GM18861 (cell line): Measurements from ENCODE around the gene MBNL2.

Experiments used
- ATAC-seq: cut with Tn5 transposase; IDR thresholded peaks from one replicate; pipeline ENCODE4 v1.9.1; 2021; ENCODE audit not compliant: unreplicated experiment

The MBNL2 gene

GRCh38 chr13:97221989-97222700, at the start of gene MBNL2:
Gene MBNL2, plus strand, starts transcription at chr13:97222333. Its CDS starts 53,903 bp downstream, at chr13:97276236.
- ATAC-seq = peak; percentile 89

GRCh38 chr13:97174638-97175037, 47.5 kb upstream of the MBNL2 start:
- no peak for ATAC-seq

- no peak for ATAC-seq
These were observed 47.1 kb upstream of the MBNL2 start for GRCh38 chr13:97175041-97175440.

- ATAC-seq = no peak
These were observed 42.6 kb upstream of the MBNL2 start for GRCh38 chr13:97179501-97179900.

GRCh38 chr13:97182111-97182890, 39.8 kb upstream of the MBNL2 start:
- ATAC-seq = no peak

- ATAC-seq = no peak
These were observed 36.8 kb upstream of the MBNL2 start for GRCh38 chr13:97185291-97185690.

GRCh38 chr13:97185751-97186150, 36.4 kb upstream of the MBNL2 start:
- no peak for ATAC-seq

GRCh38 chr13:97188207-97188606, 33.9 kb upstream of the MBNL2 start:
- ATAC-seq = no peak

- no peak for ATAC-seq
These were observed 32.2 kb upstream of the MBNL2 start for GRCh38 chr13:97189928-97190327.

GRCh38 chr13:97191142-97191541, 31.0 kb upstream of the MBNL2 start:
- ATAC-seq = no peak

GRCh38 chr13:97191615-97192014, 30.5 kb upstream of the MBNL2 start:
- ATAC-seq = no peak

GRCh38 chr13:97192166-97192565, 30.0 kb upstream of the MBNL2 start:
- no peak for ATAC-seq

GRCh38 chr13:97193577-97193976, 28.6 kb upstream of the MBNL2 start:
- ATAC-seq = no peak

GRCh38 chr13:97194479-97194878, 27.7 kb upstream of the MBNL2 start:
- no peak for ATAC-seq

GRCh38 chr13:97196340-97196739, 25.8 kb upstream of the MBNL2 start:
- ATAC-seq = no peak

GRCh38 chr13:97198753-97199152, 23.4 kb upstream of the MBNL2 start:
- ATAC-seq = no peak

- ATAC-seq = no peak
These were observed 22.7 kb upstream of the MBNL2 start for GRCh38 chr13:97199451-97199850.

- ATAC-seq = no peak
These were observed 21.8 kb upstream of the MBNL2 start for GRCh38 chr13:97200081-97200942.

- ATAC-seq = no peak
These were observed 19.4 kb upstream of the MBNL2 start for GRCh38 chr13:97202761-97203160.

- ATAC-seq = no peak
These were observed 16.7 kb upstream of the MBNL2 start for GRCh38 chr13:97205465-97205864.

GRCh38 chr13:97205982-97206381, 16.2 kb upstream of the MBNL2 start:
- ATAC-seq = no peak
